Fibroblast of lung (primary cell): ENCODE results near the gene GRN. TPM values are rescaled to one million over a fixed set of nuclear protein-coding genes. Genes with fewer than 3 reads are reported as not detected.

ENCODE experiments used
- DNase-seq, 2 donors: peaks; one replicate each; pipeline versions ENCODE4 v3.0.0 to v3.0.0-alpha.2; 2010; ENCODE audit warnings: low read depth in 2 of 2
- H2AFZ ChIP-seq: 2 replicates; pipeline ENCODE4 v1.5.1; 2012; ENCODE audit warnings: low read length, control low read depth, inconsistent platforms
- H3K27ac ChIP-seq: 2 replicates; pipeline ENCODE4 v1.5.1; 2011; ENCODE audit warnings: low read length, control low read depth; ENCODE audit not compliant: insufficient read depth
- H3K27me3 ChIP-seq: 2 replicates; pipeline ENCODE4 v1.5.1; 2011; ENCODE audit warnings: mild to moderate bottlenecking, low read length; ENCODE audit not compliant: control insufficient read depth, insufficient read depth
- H3K36me3 ChIP-seq: 2 replicates; pipeline ENCODE4 v1.5.1; 2011; ENCODE audit warnings: low read length; ENCODE audit not compliant: control insufficient read depth, insufficient read depth
- H3K4me1 ChIP-seq: 2 replicates; pipeline ENCODE4 v1.5.1; 2011; ENCODE audit warnings: low read length; ENCODE audit not compliant: control insufficient read depth, insufficient read depth; ENCODE audit errors: extremely low read depth
- H3K4me2 ChIP-seq: 2 replicates; pipeline ENCODE4 v1.5.1; 2011; ENCODE audit warnings: low read length, control low read depth; ENCODE audit not compliant: insufficient read depth; ENCODE audit errors: extremely low read depth
- H3K4me3 ChIP-seq, 4 experiments: fragments of 200-600 bp in 1 of 4; sonication (generic) in 1 of 4; replicated peaks in 1 of 4; 2 replicates each; pipeline ENCODE4 v1.5.1; 2011 to 2016; ENCODE audit warnings: low read length in 4 of 4, low read depth in 3 of 4, mild to moderate bottlenecking in 3 of 4, control low read depth in 2 of 4, inconsistent platforms in 1 of 4, mixed read lengths in 1 of 4; ENCODE audit not compliant: insufficient read depth in 1 of 4; ENCODE audit errors: control extremely low read depth in 1 of 4
- H3K79me2 ChIP-seq: 2 replicates; pipeline ENCODE4 v1.5.1; 2012; ENCODE audit warnings: mild to moderate bottlenecking, low read length, inconsistent platforms; ENCODE audit not compliant: control insufficient read depth, insufficient read depth
- H3K9ac ChIP-seq: 2 replicates; pipeline ENCODE4 v1.5.1; 2011; ENCODE audit warnings: mild to moderate bottlenecking, low read length, control low read depth; ENCODE audit not compliant: insufficient read depth
- H3K9me3 ChIP-seq: 2 replicates; pipeline ENCODE4 v1.5.1; 2012; ENCODE audit warnings: low read depth, low read length; ENCODE audit not compliant: control insufficient read depth, insufficient read depth
- H4K20me1 ChIP-seq: 2 replicates; pipeline ENCODE4 v1.5.1; 2011; ENCODE audit warnings: low read length; ENCODE audit not compliant: control insufficient read depth, insufficient read depth; ENCODE audit errors: extremely low read depth
- CTCF ChIP-seq, 2 donors: IDR thresholded peaks in 1 of 2; conservative IDR thresholded peaks in 1 of 2; 1 replicate in 1 of 2; 2 replicates in 1 of 2; pipeline ENCODE4 v1.5.1; 2011 to 2012; ENCODE audit warnings: low read length in 2 of 2, control low read depth in 1 of 2, inconsistent platforms in 1 of 2, low read depth in 1 of 2, mild to moderate bottlenecking in 1 of 2
- EZH2 ChIP-seq: IDR thresholded peaks from 2 replicates; pipeline ENCODE4 v1.5.1; 2012; ENCODE audit warnings: low read length, control low read depth, mild to moderate bottlenecking; ENCODE audit errors: missing control alignments
- polyA plus RNA-seq, 2 donors: library from polyadenylated mRNA; depleted of rRNA in 1 of 2; stranded (reverse) in 1 of 2; unstranded in 1 of 2; fragments of >200 nt; gene quantifications; 2 replicates each; pipeline ENCODE4 v1.2.1, GENCODE V29; 2011 to 2012; ENCODE audit warnings: missing spikeins in 1 of 2
- total RNA-seq: library from RNA; depleted of rRNA; stranded (reverse); fragments of >200 nt; gene quantifications from 2 replicates; pipeline ENCODE4 v1.2.1, GENCODE V29; 2014

GRN gene
- total and polyA plus RNA-seq, 2 donors (not counting 1 experiment from before 2014, with no cell fraction given), result 146 to 315 TPM

GRCh38 chr17:44314524-44314868 is 30.6 kb upstream of the GRN start:
- no peak overlapping the region for H3K4me2 ChIP-seq
- no peak for TF ChIP-seq EZH2
- TF ChIP-seq CTCF (conservative IDR thresholded peaks at IDR 0.05 in 1 of 2, IDR thresholded peaks at IDR 0.05 in 1 of 2; ENCODE audit: low read depth in 1 of 2, low read length in 2 of 2), result no peak

GRCh38 chr17:44314869-44315661 is 30.0 kb upstream of the GRN start:
- Histone ChIP-seq H3K4me2 (peak overlapping the region; percentile 35), H3K9me3 (no peaks in the 10 kb centered on the region), H3K36me3 (peaks cover 3% of the 10 kb centered on the region), H2AFZ (no peak overlapping the region), H3K9ac (no peak overlapping the region), H3K4me1 (no peaks in the 10 kb centered on the region), H3K79me2 (no peaks in the 10 kb centered on the region), H3K27me3 (peaks cover 29% of the 10 kb centered on the region), H3K27ac (no peak overlapping the region), H4K20me1 (no peaks in the 10 kb centered on the region), H3K4me3 (peak overlapping the region in 1 of 4 experiments; percentile 30)
- no peak for DNase-seq
- TF ChIP-seq EZH2, result peak; percentile 77
- no peak for TF ChIP-seq CTCF (conservative IDR thresholded peaks at IDR 0.05 in 1 of 2, IDR thresholded peaks at IDR 0.05 in 1 of 2; ENCODE audit: low read depth in 1 of 2, low read length in 2 of 2)

More at GRCh38 chr17:44314524-44314868, 30.6 kb upstream of the GRN start:
- Histone ChIP-seq H4K20me1 (no peaks in the 10 kb centered on the region), H3K36me3 (no peaks in the 10 kb centered on the region), H3K27ac (no peak overlapping the region), H3K4me3 (no peak overlapping the region), H3K9me3 (no peaks in the 10 kb centered on the region), H3K4me1 (no peaks in the 10 kb centered on the region), H2AFZ (no peak overlapping the region), H3K9ac (no peak overlapping the region), H3K79me2 (no peaks in the 10 kb centered on the region), H3K27me3 (peaks cover 29% of the 10 kb centered on the region)
- no peak for DNase-seq

GRCh38 chr17:44315760-44316731 is 29.1 kb upstream of the GRN start:
- H3K79me2 ChIP-seq, result no peaks in the 10 kb centered on the region
- peaks cover 29% of the 10 kb centered on the region for H3K27me3 ChIP-seq
- H4K20me1 ChIP-seq, result no peaks in the 10 kb centered on the region
- DNase-seq, result no peak
- TF ChIP-seq CTCF (conservative IDR thresholded peaks at IDR 0.05 in 1 of 2, IDR thresholded peaks at IDR 0.05 in 1 of 2; ENCODE audit: low read depth in 1 of 2, low read length in 2 of 2), result no peak
- peak; percentile 95 for TF ChIP-seq EZH2
- no peak overlapping the region for H3K27ac ChIP-seq
- no peaks in the 10 kb centered on the region for H3K9me3 ChIP-seq
- peaks cover 7% of the 10 kb centered on the region for H3K36me3 ChIP-seq
- H3K4me2 ChIP-seq, result no peak overlapping the region
- H3K4me1 ChIP-seq, result no peaks in the 10 kb centered on the region
- H2AFZ ChIP-seq, result no peak overlapping the region
- no peak overlapping the region for H3K9ac ChIP-seq
- no peak overlapping the region for H3K4me3 ChIP-seq
